Glomerular visceral epithelial cell (primary cell): ENCODE results near the gene HMGB4.

Experiments used
- DNase-seq: peaks from one replicate; pipeline ENCODE4 v3.0.0-alpha.2; 2016; ENCODE audit errors: extremely low spot score

Gene HMGB4

GRCh38 chr1:33848205-33848937, 15.5 kb upstream of the HMGB4 start:
- no peak for DNase-seq

GRCh38 chr1:33849211-33849610, 14.7 kb upstream of the HMGB4 start:
- DNase-seq, result no peak

- DNase-seq, result no peak
Observed at GRCh38 chr1:33850481-33850880, 13.4 kb upstream of the HMGB4 start.

- no peak for DNase-seq
Observed at GRCh38 chr1:33852711-33853110, 11.2 kb upstream of the HMGB4 start.

DNA sequence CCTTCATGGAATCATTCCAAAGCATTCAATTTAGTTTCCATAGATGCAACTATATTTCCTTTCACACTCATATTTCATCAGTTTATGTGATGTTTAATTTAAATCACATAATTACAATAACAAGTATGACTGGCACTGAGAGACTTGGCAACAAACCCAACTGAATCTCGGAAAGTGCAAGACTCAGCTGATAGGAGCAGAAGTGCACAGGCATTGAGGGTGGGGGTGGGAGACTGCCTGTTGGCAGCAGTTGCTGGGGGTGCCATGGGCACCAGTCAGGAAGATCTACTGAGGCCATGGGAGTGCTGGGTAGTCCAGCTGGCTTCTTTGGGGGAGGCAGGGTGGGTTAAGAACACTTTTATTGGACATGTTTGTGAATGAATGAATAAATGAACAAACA, 10.4 kb upstream of the HMGB4 start:
- no peak for DNase-seq

GRCh38 chr1:33854091-33854490, 9.8 kb upstream of the HMGB4 start:
- no peak for DNase-seq

- no peak for DNase-seq
Observed at GRCh38 chr1:33860671-33861070, 3.2 kb upstream of the HMGB4 start.

GRCh38 chr1:33864460-33865389, 846 bp downstream of the HMGB4 start:
- DNase-seq, result no peak

DNA sequence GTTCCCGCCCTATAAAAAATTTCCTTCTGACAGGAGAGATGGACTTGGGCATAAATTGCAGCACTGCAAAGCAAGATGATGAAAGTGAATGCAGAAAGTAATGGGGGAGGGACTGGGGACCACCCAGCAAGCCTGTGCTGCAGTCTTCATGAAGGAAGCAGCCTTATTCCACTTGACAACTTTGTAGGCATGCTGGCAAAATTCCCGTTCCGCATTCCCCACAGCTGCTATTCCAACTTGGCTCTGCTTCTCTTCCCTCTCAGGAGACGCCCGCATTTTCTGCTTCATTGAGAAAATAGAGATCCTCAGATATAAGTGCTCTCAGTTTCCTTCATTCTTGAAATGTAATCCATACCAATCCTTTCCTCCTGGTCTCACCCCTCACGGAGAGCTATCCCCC, 2.4 kb downstream of the HMGB4 start:
- no peak for DNase-seq

DNA sequence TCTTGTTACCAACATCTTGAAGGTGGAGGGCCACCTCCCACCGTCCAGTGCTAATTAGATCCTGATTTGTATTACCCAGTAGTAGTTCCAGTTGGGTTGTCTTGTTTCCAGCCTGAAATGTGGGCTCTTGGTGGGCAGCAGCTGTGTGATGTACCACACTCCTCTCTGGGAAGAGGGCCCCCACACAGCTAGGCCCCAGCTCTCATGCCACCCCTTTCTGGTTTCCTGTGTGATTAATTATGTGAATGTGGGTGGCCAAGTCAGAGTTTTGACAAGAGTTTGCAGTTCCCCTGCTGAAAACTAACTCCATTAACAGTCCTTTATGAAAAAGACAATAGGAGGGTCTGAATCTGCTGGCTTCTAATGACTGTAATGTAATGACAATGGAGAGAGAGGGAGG, 3.8 kb downstream of the HMGB4 start:
- no peak for DNase-seq

GRCh38 chr1:33872275-33872674, 8.4 kb downstream of the HMGB4 start:
- DNase-seq, result no peak

GRCh38 chr1:33872683-33873082, 8.8 kb downstream of the HMGB4 start:
- DNase-seq, result no peak

DNA sequence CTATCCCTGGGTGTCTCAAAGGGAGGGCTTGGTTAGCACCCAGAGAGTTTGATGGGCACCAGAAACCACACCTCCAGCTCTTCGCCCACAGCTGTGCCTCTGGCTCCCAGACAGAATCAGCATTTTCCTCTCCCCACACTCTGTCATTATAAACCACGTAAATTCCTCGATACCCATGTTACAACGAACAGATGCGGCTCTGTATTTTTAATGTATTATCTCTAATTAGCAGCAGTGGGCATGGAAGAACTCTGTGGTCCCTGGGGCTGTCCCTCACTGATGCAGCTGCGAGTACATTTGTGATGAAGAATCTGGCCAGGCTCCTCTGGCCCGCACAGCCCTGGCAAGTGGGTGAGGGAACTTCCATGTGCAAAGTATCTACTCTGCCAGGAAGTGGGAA, 10.8 kb downstream of the HMGB4 start:
- DNase-seq, result no peak

DNA sequence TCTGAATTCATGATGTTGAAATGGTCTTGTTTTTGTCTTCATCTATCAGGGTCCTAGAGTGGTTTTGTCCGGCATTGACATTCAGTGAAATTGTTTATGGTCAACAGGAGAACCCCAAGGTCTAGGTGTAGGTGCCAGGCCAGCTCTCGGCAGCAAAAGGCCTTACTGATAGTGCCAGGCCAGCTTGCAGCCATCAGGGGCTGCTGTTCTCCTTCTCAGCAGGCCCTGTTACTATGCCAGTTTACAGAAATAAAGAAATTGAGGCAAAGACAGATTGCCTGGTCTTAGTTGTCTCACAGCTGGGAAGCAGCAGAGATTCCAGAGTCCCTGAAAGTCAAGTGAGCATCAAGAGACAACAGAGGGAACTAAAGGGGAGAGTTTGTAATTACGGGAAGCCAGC, 12.0 kb downstream of the HMGB4 start:
- no peak for DNase-seq

DNA sequence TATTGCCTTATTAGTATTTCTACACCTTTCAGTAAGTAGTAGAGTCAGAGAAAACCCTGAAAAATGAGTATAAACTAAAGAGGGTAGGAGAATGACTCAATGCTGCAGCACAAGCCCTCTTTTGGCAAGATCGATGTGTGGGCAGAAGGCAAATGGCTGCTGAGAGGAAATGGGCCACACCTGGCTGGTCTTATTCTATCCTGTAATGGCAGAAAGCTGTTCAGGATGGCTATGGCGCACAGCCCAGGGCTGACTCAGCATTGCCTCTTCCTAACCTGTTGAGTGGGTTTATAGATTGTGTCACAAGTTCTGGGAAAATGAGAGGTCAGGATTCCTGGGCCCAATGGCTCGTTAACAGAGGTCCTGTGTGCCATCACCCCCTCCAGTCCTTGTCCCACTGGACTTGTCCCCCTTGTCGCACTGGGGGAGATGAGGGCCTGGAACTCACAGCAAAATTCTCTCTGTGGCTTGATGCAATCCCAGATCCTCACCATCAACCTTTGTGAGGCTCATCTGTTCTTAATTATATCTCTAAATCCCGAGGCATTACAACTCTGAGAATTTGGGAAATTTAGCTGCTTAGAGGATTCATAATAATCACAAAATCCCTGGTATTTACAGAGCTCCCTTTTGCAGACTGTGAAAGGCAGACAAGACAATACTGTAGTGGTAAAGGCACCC, 13.2 kb downstream of the HMGB4 start:
- DNase-seq, result no peak

DNA sequence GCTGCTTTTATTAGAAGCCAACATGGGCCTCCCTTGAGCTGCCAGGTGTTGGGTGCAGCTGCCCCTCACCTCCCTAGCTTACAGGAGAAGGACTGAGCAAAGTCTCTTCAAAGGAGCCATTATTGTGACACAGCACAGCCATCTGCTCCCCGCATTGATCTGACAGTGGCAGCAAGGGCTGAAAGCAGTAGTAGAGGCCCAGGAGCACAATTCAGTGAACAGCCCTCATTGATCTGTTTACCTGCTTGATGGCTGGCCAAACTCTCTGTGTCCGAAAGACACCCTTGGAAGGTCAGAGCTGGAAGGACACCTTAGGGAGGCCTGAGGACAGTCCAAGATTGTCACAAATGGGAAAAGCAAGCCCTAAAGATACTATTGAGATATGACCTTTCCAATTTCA, 14.5 kb downstream of the HMGB4 start:
- DNase-seq, result no peak

DNA sequence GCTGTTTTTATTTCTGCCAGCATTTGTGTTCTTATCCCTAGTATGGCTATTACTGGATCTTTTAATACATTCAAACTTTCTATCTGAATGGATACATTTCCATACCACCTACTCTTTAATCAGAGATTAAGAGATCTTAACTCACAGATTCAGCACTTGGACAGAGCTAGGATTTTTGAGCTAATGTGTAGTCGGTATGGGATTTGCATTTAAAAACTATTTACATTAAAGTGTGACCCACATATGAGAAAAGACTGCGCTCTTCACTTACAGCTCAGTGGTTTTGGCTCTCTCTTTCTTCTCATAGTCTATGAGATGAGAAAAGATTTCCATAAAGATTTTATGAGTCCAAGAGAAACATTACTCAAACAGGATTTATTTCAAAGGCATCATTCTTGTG, 16.4 kb downstream of the HMGB4 start:
- DNase-seq, result no peak

DNA sequence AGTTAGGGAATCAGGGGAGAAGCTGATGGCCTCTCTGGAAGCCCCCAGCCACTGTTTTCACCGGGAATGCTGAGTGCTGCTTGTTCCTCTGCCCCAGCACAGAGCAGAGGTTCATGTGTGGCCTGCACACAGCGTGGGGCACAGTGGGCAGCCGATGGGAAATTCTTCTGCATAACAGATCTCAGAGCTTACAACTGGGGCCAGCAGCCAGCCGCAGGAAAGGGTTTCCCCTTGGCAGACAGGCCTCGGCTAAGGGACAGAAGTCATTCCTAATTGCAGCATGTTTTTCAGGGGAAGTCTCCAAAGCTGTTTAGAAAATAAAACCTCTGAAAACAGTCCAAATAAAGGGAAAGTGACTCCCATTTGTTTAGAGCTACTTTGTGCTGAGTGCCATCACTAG, 22.6 kb downstream of the HMGB4 start:
- DNase-seq, result no peak

DNA sequence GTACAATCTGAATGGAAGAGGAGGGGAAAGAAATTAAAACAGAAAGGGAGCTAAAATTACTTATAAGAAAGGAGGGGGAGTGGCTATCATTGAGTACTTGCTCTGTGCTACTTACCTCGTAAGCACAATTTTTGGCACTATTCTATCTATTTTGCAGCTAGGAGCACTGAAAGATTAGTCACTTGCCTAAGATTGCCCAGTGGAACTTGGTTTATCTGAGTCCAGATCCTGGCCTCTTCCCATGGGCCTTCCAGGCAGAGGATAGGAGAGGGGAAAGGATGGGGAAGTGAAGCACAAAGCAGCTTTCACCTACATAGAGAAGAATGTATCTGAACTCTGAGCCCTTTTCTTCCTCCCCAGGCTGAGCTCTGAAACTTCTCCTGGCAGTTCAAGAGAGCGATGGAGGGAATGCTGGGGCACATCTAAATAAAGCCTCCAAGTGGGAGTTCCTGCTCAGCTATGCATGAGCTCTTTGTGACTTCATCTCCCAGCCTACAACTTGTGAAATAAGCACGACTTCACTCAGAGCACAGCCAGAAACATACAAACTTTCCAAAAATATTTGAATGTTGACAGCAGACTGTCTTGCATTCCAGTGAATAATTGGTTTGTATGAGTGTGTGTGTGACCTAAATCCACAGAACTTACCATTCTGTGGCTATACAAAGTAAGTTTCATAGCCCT, 29.4 kb downstream of the HMGB4 start:
- no peak for DNase-seq

DNA sequence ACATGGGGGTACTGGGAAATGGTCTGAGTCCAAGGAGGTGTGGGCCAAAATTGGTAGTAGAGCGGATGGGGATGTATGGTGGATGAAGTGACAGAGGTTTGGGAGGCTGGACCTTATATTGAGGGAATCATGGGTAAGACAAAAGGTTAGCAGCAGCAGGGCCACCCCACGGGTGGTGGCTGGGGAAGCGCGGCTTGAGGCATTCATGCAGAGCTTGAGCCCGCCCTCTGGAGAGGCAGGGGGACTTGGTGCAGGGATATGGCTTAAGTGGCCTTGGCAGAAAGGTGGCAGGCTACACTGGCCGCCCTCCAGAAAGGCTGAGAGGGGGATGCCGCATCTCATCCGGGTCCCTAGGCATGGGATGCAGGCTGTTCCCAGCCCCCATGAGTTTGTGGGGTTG, 31.5 kb downstream of the HMGB4 start:
- no peak for DNase-seq

GRCh38 chr1:33895976-33896375, 32.1 kb downstream of the HMGB4 start:
- DNase-seq, result no peak

- no peak for DNase-seq
Observed at GRCh38 chr1:33897092-33897725, 33.3 kb downstream of the HMGB4 start.
